Upper lobe of left lung (tissue), 4 donors: Measurements from ENCODE around the gene CYTL1.

Experiments
- CTCF ChIP-seq, 6 experiments: fragments of 450-650 bp in 4 of 6; fragments of 200-600 bp in 2 of 6; sonication (generic) in 2 of 6; IDR thresholded peaks; one replicate each; pipeline ENCODE4 v1.5.1; 2016 to 2019; ENCODE audit warnings: antibody characterized with exemption in 6 of 6
- POLR2A ChIP-seq, 4 donors: fragments of 450-650 bp; IDR thresholded peaks; one replicate each; pipeline ENCODE4 v1.5.1; 2016 to 2017; ENCODE audit warnings: antibody characterized with exemption in 4 of 4, mild to moderate bottlenecking in 2 of 4

- TF ChIP-seq CTCF (IDR thresholded peaks at IDR 0.05) (no peak), POLR2A (IDR thresholded peaks at IDR 0.05) (no peak)
Measured at GRCh38 chr4:5045097-5045496, 25.8 kb upstream of the CYTL1 start.
